NCI-H2029 (cell line): Measurements from ENCODE around the gene ATP2B1.

Source experiments
- DNase-seq: peaks from one replicate; lab custom pipeline; 2025; lab: John Stamatoyannopoulos, UW

The ATP2B1 gene

DNA sequence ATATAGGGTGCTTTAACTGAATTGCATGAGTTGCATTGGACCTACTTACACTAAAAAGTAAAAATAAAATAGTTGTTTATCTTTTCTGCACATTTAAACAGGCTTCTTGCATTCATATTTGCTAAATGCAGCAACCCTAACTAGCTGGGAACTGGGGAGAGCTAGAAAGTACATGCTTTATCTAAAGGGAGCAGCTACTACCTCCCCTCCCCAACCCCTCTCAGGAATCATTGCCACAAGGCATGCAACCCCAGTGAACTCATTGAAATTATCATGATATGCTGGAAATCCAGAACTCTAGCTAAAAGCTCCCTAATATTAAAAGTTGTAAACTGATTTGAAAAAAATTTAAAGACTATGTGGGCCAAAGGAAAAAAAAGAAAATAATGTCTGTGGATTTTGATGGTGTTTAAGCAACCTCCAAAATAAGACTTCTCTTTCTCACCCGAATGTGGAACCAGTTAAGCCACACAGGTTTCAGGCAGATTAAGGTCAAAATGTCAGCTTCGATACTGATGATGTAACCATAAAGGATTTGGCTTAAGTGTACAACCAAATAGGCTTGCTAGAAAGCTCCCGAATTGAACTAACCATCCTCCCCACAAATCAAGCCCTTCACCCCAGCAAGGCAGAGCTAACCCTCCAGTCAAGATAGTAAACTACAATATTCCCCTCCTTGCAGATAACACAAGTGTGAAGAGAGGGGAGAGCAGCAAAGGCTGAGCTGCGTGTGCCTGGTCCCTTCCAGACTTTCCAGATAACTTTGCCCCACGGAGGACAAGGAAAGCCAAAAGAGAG lies 169.0 kb downstream of the ATP2B1 start:
- no peak for DNase-seq

DNA sequence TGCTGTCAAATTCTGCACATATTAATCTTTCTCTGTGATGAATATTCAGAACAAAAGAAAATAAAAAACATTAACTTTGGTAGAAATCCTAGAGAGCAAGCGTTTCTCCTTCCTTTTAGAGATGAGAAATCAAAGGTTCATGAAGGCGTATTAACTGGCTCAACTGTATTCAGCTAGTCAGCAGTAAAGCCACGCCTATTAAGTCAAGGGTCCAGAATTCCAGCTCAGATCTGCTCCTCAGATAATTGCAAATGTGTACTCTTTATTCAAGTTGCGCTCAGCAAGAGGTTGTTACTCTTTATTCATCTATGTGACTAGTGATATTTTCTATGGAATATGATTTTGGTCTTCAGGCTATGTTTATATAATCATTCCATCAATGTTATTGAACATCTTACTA lies 169.7 kb downstream of the ATP2B1 start:
- DNase-seq = no peak
